Urothelium cell line (cell line): ENCODE measurements around the gene ASPSCR1.
"Not testable (repeated sequence)": the region's sequence is repeated elsewhere in the genome, so short reads cannot be mapped to it uniquely, and the experiment has no call there.

ENCODE experiments used
- DNase-seq: peaks from one replicate; pipeline ENCODE4 v3.0.0; 2011; ENCODE audit warnings: low spot score, mixed read lengths
- FAIRE-seq: peaks from 2 replicates; lab custom pipeline; 2011; peaks lifted over from hg19 to GRCh38; lab: Jason Lieb, UNC

Gene ASPSCR1

GRCh38 chr17:82037092-82037888, 59.9 kb downstream of the ASPSCR1 start, which contains the start of gene DCXR:
TSS of gene DCXR (minus strand) at chr17:82037697. CDS start at chr17:82037682, 15 bp downstream.
- FAIRE-seq: peak; percentile 97

DNA sequence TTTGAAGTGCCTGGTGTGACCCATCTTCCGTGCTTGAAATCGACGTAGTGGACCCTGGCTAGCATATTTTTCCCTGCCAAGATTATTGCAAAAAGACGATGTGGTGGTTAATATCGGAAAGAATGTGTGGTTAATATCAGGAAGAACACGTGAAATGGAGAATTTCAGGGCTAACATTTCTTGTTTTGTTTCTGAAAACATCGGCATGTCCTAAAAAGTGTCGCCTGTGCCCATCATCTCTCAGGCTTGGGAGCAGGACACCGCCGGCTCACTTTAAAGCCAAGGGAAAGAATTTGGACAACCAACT, 60.4 kb downstream of the ASPSCR1 start:
- no peak for DNase-seq

More at GRCh38 chr17:82037092-82037888, 59.9 kb downstream of the ASPSCR1 start, which contains the start of gene DCXR:
- DNase-seq: peak; percentile 99

DNA sequence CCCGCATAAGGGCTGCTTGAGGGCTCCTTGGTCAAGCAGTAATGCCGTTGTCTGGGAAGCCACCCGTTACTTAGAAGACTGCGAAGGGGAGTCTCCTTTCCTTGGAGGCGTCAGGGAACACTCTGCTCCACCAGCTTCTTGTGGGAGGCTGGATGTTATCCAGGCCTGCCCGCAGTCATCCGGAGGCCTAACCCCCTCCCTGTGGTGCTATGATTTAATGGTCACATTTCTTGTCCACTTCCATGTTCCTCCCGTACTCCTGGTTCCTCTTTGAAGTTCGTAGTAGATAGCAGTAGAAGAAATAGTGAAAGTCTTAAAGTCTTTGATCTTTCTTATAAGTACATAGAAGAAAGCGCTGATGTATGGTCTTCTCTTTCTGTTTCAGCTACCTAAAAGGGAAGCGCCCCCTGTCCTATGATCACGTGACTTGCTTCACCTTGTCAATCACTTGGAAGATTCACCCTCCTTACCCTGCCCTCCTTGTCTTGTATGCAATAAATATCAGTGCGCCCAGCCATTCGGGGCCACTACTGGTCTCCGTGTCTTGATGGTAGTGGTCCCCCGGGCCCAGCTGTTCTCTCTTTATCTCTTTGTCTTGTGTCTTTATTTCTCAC, 61.5 kb downstream of the ASPSCR1 start:
- DNase-seq, FAIRE-seq: not testable (repeated sequence)

More for the DNA sequence above, 60.4 kb downstream of the ASPSCR1 start:
- FAIRE-seq: no peak

- DNase-seq: no peak
- no peak for FAIRE-seq
Measured at GRCh38 chr17:82039695-82040299, 62.4 kb downstream of the ASPSCR1 start.

- DNase-seq (no peak), FAIRE-seq (no peak)
Measured at GRCh38 chr17:82041144-82041814, 63.9 kb downstream of the ASPSCR1 start.

DNA sequence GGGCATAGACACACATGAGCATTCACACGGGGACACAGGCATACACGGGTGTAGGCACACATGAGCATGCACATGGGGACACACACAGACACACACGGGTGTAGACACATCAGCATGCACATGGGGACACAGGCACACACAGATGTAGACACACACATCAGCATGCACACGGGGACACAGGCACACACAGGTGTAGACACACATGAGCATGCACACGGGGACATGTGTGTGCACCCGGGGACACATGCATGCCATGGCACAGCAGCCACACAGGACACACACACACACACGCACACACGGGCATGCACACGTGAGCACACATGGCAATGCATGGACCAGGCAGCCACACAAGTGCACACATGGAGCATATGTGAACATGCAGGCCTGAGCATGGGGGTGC, 65.2 kb downstream of the ASPSCR1 start:
- DNase-seq: no peak
- peak; percentile 98 for FAIRE-seq

GRCh38 chr17:82043507-82043906, 66.1 kb downstream of the ASPSCR1 start:
- no peak for FAIRE-seq

DNA sequence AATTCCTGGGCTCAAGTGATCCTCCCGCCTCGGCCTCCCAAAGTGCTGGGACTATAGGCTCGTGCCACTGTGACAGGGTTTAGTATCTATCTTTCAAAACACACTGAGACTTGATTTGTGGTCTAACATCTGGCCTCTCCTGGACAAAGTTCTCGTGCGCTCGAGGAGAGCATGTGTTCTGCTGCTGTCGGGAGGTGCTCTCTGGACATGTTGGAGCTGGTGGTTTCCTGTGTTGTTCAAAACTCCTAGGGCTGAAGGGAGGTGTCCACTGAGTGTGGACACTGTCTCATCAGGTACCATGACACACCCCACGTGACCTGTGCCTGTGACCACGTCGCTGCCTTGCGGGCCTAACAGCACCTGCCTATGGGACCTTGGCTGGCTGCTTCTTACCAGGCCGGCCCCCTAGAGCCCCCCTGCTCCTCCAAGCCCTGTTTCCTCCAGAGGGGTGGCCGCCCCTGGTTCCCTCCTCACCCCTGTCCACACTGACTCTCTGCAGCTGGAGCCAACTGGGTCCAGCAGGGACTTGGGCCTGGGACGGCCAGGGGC, 68.6 kb downstream of the ASPSCR1 start:
- no peak for FAIRE-seq
- DNase-seq: no peak

More at GRCh38 chr17:82043507-82043906, 66.1 kb downstream of the ASPSCR1 start:
- DNase-seq: no peak

GRCh38 chr17:82046903-82047302, 69.5 kb downstream of the ASPSCR1 start:
- DNase-seq (no peak), FAIRE-seq (no peak)

GRCh38 chr17:82047379-82047778, 70.0 kb downstream of the ASPSCR1 start:
- FAIRE-seq: peak; percentile 90

DNA sequence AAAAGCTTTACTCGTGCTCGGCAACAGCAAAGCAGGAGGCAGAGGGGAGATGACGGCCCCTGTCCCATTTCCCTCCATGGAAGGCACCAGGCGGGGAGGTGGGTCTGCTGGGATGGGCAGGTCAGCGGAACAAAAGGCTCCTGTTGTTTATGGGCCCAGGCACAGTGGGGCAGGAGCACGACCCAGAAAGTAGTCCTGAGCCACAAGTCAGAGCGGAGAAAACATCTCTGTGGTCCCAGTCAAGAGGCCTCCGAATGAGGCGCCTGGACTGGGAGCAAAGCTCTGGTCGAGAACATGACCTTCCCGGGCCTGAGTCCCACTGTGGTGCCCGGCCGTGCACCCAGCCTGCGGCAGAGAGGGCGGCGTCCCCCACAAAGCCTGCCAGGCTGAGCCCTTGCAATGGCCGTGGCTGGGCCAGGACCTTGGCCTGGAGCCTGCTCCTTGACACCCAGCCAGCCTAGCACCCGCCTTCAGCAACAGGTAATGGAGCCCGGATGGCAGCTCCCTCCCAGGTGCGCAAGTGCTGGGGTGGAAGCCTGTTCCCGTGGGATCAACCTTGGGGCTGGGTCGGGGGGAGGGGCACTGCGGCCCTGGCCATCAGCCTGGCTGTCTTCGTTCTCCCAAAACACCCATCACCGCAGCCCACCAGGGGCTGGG, 70.6 kb downstream of the ASPSCR1 start:
- DNase-seq (no peak), FAIRE-seq (no peak)

More at GRCh38 chr17:82047379-82047778, 70.0 kb downstream of the ASPSCR1 start:
- DNase-seq: no peak

DNA sequence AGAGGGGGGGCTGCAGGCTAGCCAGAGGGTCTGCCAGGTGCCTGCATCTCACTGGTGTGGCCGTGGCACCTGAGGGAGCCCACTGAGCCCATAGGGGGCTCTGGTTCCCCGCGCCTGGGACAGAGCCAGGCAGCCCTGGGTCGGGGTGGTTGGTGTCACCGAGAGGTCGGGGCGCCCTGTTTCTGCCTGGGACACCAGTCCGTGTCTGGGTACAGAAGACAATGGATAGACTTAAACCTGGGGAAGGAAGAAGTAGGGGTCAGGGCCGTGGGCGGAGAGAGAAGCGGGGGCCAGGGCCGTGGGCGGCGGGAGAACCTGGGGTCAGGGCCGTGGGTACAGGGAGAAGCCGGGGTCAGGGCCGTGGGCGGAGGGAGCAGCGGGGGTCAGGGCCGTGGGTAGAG, 71.1 kb downstream of the ASPSCR1 start:
- DNase-seq: no peak
- FAIRE-seq: no peak

DNA sequence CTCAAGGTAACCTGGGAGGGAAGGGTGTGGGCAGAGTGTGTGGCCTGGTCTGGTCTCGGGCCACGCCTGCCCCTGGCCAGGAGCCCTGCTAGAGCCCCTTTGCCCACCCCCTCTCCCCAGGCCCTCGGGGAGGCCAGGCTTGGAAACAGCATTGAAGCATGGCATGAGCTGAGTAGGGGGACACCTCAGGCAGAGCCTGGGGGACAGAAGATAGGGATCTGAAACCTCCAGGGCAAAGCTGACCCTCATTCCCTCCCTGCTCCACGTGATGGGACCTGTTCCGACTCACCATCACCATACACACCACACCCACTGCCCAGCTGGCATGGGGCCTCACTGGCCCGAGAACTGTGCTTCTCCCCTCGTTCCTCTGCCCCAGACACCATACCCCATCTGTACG, 71.7 kb downstream of the ASPSCR1 start:
- peak; percentile 68 for FAIRE-seq

DNA sequence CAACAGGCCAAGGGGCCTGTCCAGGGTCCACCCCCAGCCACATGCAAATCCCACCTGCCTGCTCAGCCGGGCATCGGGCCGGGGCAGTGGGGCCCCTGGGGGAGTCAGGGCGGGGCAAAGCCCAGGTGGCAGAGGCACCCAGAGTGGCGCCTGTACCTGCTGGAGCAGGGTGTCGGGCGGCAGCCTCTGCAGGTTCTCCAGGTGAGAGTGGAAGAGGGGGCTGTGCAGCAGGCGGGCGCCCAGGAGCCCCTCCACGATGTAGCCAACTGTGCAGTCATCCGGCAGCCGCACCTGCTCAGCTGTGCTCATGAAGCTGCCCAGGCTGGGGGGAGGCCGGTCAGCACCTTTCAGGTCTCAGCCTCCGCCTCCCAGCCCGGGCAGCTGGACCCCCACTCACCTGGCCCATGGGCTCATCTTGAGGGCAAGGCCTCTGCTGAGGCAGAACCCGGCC, 72.1 kb downstream of the ASPSCR1 start:
- no peak for FAIRE-seq
- DNase-seq: no peak

More for the DNA sequence above, 71.7 kb downstream of the ASPSCR1 start:
- DNase-seq: no peak

DNA sequence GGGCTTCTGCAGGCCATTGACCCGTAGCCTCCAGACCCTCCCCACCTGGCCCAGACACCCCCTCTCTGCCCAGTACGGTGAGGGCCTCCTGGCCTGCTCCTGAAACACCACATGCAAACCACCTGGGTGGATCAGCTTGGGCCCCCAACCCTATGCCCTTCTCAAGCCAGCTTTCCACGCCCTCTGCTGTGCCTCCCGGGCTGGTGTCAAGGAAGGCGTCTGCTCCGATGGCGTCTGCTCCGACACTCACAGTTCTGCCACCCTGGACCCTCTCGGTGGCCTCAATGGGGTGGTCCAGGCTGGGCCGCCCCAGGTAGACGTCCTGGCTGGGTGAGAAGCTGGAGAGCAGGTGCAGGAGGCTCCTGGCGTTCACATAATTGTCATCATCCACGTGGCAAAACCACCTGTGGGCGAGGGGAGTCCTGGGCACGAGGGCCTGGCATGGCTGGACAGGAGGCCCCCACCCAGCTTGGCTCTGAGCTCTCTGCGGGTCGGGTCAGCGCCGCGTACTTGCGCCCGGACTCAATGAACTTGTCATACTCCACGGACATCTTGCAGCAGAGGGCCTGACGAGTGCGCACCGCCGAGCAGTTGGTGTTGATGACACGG, 72.8 kb downstream of the ASPSCR1 start:
- DNase-seq: no peak
- peak; percentile 94 for FAIRE-seq

GRCh38 chr17:82050761-82051641, 73.6 kb downstream of the ASPSCR1 start:
- FAIRE-seq (no peak), DNase-seq (peak; percentile 36)

- DNase-seq: peak; percentile 93
- FAIRE-seq: peak; percentile 63
Measured at GRCh38 chr17:82051776-82052637, 74.6 kb downstream of the ASPSCR1 start, which contains the start of the genes GPS1 and RFNG. TSS of gene GPS1 (plus strand) at chr17:82051898. CDS start at chr17:82051932, 34 bp downstream. TSS of gene RFNG (minus strand) at chr17:82051811. CDS start at chr17:82051766, 45 bp downstream.

- DNase-seq: no peak
- no peak for FAIRE-seq
Measured at GRCh38 chr17:82052638-82053059, 75.2 kb downstream of the ASPSCR1 start.
